ENCODE measurements around the gene AQP11. TPM values are rescaled to one million over a fixed set of nuclear protein-coding genes. Genes with fewer than 3 reads are reported as not detected.

Gene AQP11
- total RNA-seq, 1 donor from 2014 or later, result 0.52 TPM

DNA sequence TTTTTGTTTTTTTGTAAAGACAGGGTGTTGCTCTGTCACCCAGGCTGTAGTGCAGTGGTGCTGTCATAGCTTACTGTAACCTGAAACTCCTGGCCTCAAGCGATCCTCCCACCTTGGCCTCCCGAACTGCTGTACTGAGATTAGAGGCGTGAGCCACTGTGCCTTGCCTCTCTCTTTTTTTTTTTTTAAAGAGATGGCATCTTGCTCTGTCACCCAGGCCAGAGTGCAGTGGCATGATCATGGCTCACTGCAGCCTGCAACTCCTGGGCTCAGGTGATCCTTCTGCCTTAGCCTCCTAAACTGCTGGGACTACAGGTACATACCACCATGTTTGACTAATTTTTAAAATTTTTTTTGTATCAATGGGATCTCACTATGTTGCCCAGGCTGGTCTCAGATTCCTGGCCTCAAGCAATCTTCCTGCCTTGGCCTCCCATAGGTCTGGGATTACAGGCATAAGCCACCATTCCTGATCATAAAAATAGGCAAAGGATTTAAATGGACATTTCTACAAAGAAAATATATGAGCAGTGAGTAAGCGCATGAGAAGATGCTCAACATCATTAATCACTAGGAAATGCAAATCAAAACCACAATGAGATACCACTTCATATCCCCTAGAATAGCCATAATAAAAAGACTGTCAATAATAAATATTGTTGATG is 65.1 kb downstream of the AQP11 start:
- no peak overlapping the region for H3K27ac ChIP-seq (ENCODE audit: low read depth, low read length)
- H3K36me3 ChIP-seq (ENCODE audit: control insufficient read depth in 3 of 3, insufficient read depth in 3 of 3, low read length in 3 of 3), result no peaks in the 10 kb centered on the region
- no peaks in the 10 kb centered on the region for H3K9me3 ChIP-seq (ENCODE audit: control insufficient read depth in 3 of 3, low read length in 3 of 3)
- no peaks in the 10 kb centered on the region for H3K4me1 ChIP-seq (ENCODE audit: control insufficient read depth in 3 of 3, insufficient read depth in 3 of 3, low read length in 3 of 3)
- H3K9ac ChIP-seq (ENCODE audit: low read depth in 1 of 3, low read length in 3 of 3), result no peak overlapping the region
- H3K27me3 ChIP-seq (ENCODE audit: control insufficient read depth in 3 of 3, insufficient read depth in 3 of 3, low read length in 3 of 3), result peaks cover 0 to under 1% (median 0%) of the 10 kb centered on the region in 3 donors
- no peak overlapping the region for H3K4me3 ChIP-seq (ENCODE audit: low read length in 3 of 3)

- Histone ChIP-seq H3K27ac (ENCODE audit: low read depth, low read length) (no peak overlapping the region), H3K4me3 (ENCODE audit: low read length in 3 of 3) (no peak overlapping the region)
These were observed 66.6 kb downstream of the AQP11 start for GRCh38 chr11:77656362-77656761.

DNA sequence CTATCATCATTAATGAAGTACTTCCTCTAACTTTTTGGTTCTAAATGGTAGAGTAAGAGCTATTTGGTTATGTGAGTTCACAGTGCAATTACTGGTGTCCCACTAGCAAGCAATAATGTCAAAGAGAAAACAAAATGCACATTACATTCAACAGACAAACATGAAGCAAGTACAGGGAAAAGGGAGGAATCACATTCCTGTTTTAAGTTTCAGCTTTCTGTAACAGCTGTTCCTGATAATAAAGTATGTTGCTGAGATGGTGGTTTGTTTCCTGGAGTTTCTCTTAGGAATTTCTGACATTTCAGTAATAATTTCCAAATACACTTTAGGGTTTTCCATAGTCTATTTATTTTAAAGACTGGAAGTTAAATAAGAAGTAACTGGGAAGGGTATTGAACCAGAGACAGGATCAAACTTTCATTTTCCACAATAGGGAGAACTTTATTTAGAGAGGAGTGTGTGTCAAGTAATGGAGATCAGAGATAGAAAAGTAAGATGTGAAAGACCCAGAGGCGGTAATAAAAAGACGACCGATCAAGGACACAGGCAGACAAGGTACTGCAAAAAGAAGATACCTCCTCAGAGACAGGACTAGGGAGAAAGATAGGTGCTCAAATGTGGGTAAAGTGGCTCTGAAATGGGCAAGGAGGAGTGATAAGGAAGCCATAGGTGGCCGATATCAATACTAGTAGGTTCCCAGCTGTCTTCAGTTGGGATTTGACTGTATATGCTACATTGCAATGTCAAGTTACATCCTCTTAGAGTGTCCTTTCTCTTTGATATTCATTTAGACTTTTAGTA is 68.7 kb downstream of the AQP11 start:
- no peak overlapping the region for H3K27ac ChIP-seq (ENCODE audit: low read depth, low read length)
- no peaks in the 10 kb centered on the region for H3K9me3 ChIP-seq (ENCODE audit: control insufficient read depth in 3 of 3, low read length in 3 of 3)
- H3K27me3 ChIP-seq (ENCODE audit: control insufficient read depth in 3 of 3, insufficient read depth in 3 of 3, low read length in 3 of 3), result no peaks in the 10 kb centered on the region
- no peaks in the 10 kb centered on the region for H3K4me1 ChIP-seq (ENCODE audit: control insufficient read depth in 3 of 3, insufficient read depth in 3 of 3, low read length in 3 of 3)
- no peak overlapping the region for H3K9ac ChIP-seq (ENCODE audit: low read depth in 1 of 3, low read length in 3 of 3)
- H3K4me3 ChIP-seq (ENCODE audit: low read length in 3 of 3), result no peak overlapping the region
- H3K36me3 ChIP-seq (ENCODE audit: control insufficient read depth in 3 of 3, insufficient read depth in 3 of 3, low read length in 3 of 3), result no peaks in the 10 kb centered on the region

More at GRCh38 chr11:77656362-77656761, 66.6 kb downstream of the AQP11 start:
- Histone ChIP-seq H3K4me1 (ENCODE audit: control insufficient read depth in 3 of 3, insufficient read depth in 3 of 3, low read length in 3 of 3) (no peaks in the 10 kb centered on the region), H3K36me3 (ENCODE audit: control insufficient read depth in 3 of 3, insufficient read depth in 3 of 3, low read length in 3 of 3) (no peaks in the 10 kb centered on the region), H3K9me3 (ENCODE audit: control insufficient read depth in 3 of 3, low read length in 3 of 3) (no peaks in the 10 kb centered on the region), H3K27me3 (ENCODE audit: control insufficient read depth in 3 of 3, insufficient read depth in 3 of 3, low read length in 3 of 3) (no peaks in the 10 kb centered on the region), H3K9ac (ENCODE audit: low read depth in 1 of 3, low read length in 3 of 3) (no peak overlapping the region)

Small RNA genes lying within 50 kb of the gene (small RNA-seq; reads per million reads assigned to genes)
- not detected for gene RNU7-59P

Other genes starting within 250 kb of the AQP11 start
- 52.2 TPM for gene PAK1, start 115.9 kb upstream of the AQP11 start, total RNA-seq
- gene CLNS1A, start 47.8 kb downstream of the AQP11 start, total RNA-seq, result 188 TPM
- gene RSF1, start 230.8 kb downstream of the AQP11 start, total RNA-seq, result 40.2 TPM
- gene AAMDC, start 231.2 kb downstream of the AQP11 start, total RNA-seq, result 28.2 TPM